Keratinocyte (primary cell): Measurements from ENCODE around the gene CACNA1C. TPM values are rescaled to one million over a fixed set of nuclear protein-coding genes. Genes with fewer than 3 reads are reported as not detected.

Experiments used
- DNase-seq: peaks from one replicate; pipeline ENCODE4 v3.0.0-alpha.2; 2011; ENCODE audit warnings: low read depth, missing footprints, low spot score
- FAIRE-seq: peaks from 2 replicates; lab custom pipeline; 2011; peaks lifted over from hg19 to GRCh38; lab: Jason Lieb, UNC
- H2AFZ ChIP-seq: 2 replicates; pipeline ENCODE4 v1.6.0; 2012; ENCODE audit warnings: low read length, control low read depth, inconsistent platforms; ENCODE audit not compliant: control insufficient read depth
- H3K27ac ChIP-seq: 2 replicates; pipeline ENCODE4 v1.5.1; 2011; ENCODE audit warnings: low read length; ENCODE audit not compliant: control insufficient read depth, insufficient read depth
- H3K27me3 ChIP-seq: 3 replicates; pipeline ENCODE4 v1.6.0; 2011; ENCODE audit warnings: low read length; ENCODE audit not compliant: control insufficient read depth, insufficient read depth; ENCODE audit errors: extremely low read depth
- H3K36me3 ChIP-seq, 2 experiments: 2 replicates in 1 of 2; 3 replicates in 1 of 2; pipeline ENCODE4 v1.5.1; 2011; ENCODE audit warnings: low read length in 2 of 2, mild to moderate bottlenecking in 1 of 2; ENCODE audit not compliant: control insufficient read depth in 2 of 2, insufficient read depth in 2 of 2; ENCODE audit errors: extremely low read depth in 1 of 2
- H3K4me1 ChIP-seq: 3 replicates; pipeline ENCODE4 v1.5.1; 2011; ENCODE audit warnings: low read length; ENCODE audit not compliant: control insufficient read depth, insufficient read depth; ENCODE audit errors: extremely low read depth
- H3K4me2 ChIP-seq: 3 replicates; pipeline ENCODE4 v1.6.0; 2011; ENCODE audit warnings: low read depth, low read length; ENCODE audit not compliant: control insufficient read depth, insufficient read depth; ENCODE audit errors: extremely low read depth
- H3K4me3 ChIP-seq, 3 experiments: fragments of 200-600 bp in 1 of 3; sonication (generic) in 1 of 3; 2 replicates in 2 of 3; 3 replicates in 1 of 3; pipeline ENCODE4 v1.5.1; 2011 to 2016; ENCODE audit warnings: low read length in 3 of 3, mild to moderate bottlenecking in 3 of 3, control low read depth in 2 of 3, inconsistent platforms in 1 of 3, low read depth in 1 of 3, mixed read lengths in 1 of 3, mixed run types in 1 of 3, moderate library complexity in 1 of 3; ENCODE audit not compliant: control insufficient read depth in 2 of 3, insufficient read depth in 2 of 3; ENCODE audit errors: extremely low read depth in 1 of 3
- H3K79me2 ChIP-seq: 2 replicates; pipeline ENCODE4 v1.6.0; 2012; ENCODE audit warnings: low read length; ENCODE audit not compliant: control insufficient read depth, insufficient read depth
- H3K9ac ChIP-seq: 3 replicates; pipeline ENCODE4 v1.6.0; 2011; ENCODE audit warnings: low read length; ENCODE audit not compliant: control insufficient read depth, insufficient read depth; ENCODE audit errors: extremely low read depth
- H3K9me1 ChIP-seq: 3 replicates; pipeline ENCODE4 v1.6.0; 2011; ENCODE audit warnings: low read length; ENCODE audit not compliant: control insufficient read depth, insufficient read depth; ENCODE audit errors: extremely low read depth
- H3K9me3 ChIP-seq: 2 replicates; pipeline ENCODE4 v1.5.1; 2012; ENCODE audit warnings: low read depth, low read length; ENCODE audit not compliant: control insufficient read depth
- H4K20me1 ChIP-seq: 3 replicates; pipeline ENCODE4 v1.6.0; 2011; ENCODE audit warnings: low read length; ENCODE audit not compliant: control insufficient read depth, insufficient read depth; ENCODE audit errors: extremely low read depth
- EZH2 ChIP-seq: IDR thresholded peaks from one replicate; pipeline ENCODE4 v1.6.1; 2012; ENCODE audit warnings: inconsistent platforms, mild to moderate bottlenecking, low read length, moderate library complexity
- dilution Hi-C: fragments of 300-500 bp; cut with MboI; formaldehyde crosslinking; loops from one replicate; pipeline ENCODE4 v1.7.0; 2020; ENCODE audit warnings: low sequenced_read_pairs; ENCODE audit not compliant: extremely low pct_ligation_motif_present
- polyA plus RNA-seq, 5 experiments: library from polyadenylated mRNA; depleted of rRNA in 3 of 5; stranded (reverse) in 3 of 5; stranded (forward) in 1 of 5; unstranded in 1 of 5; fragments of >200 nt; gene quantifications; 1 replicate in 1 of 5; 2 replicates in 3 of 5; 3 replicates in 1 of 5; pipeline versions ENCODE4 v1.2.1 to v1.2.3, GENCODE V29; 2011 to 2012; ENCODE audit warnings: missing spikeins in 2 of 5, low read depth in 1 of 5, low replicate concordance in 1 of 5
- TF ChIP-seq, protein P1 (sequence below), 3 experiments: IDR thresholded peaks in 1 of 3; conservative IDR thresholded peaks in 1 of 3; optimal IDR thresholded peaks in 1 of 3; 2 replicates in 2 of 3; 3 replicates in 1 of 3; pipeline versions ENCODE3 to v1.5.1; 2011; ENCODE audit warnings: low read length in 3 of 3, mild to moderate bottlenecking in 3 of 3, moderate library complexity in 2 of 3, control low read depth in 1 of 3, inconsistent platforms in 1 of 3; ENCODE audit not compliant: insufficient read depth in 2 of 3; ENCODE audit errors: extremely low read depth in 1 of 3

CACNA1C gene
- polyA plus RNA-seq, 1 donor (not counting 4 experiments of a cell fraction or from before 2014, with no cell fraction given), result not detected

DNA sequence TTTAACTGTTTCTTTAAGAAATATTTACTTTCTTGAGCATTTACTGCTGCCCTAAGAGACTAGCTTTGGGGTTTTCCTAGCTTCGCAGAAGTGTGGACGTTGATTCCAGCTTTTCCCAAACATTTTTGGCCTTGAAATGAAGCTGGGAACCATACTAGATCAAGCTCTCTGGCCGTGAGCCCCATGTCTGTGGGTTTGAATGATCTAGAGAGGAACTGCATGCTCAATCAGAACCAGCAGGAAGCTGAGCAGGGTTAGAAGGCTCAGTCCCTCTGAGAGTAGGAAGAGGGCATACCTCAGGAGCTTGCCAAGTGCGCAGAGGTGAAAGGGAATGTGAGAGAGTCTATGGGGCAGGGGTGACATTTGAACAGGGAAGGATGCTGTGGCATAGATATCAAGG, 292.1 kb downstream of the CACNA1C start:
- Histone ChIP-seq H3K79me2 (no peaks in the 10 kb centered on the region), H3K4me2 (no peak overlapping the region), H3K9ac (no peak overlapping the region), H3K27ac (no peak overlapping the region), H3K9me3 (no peaks in the 10 kb centered on the region), H3K27me3 (no peaks in the 10 kb centered on the region), H3K4me3 (no peak overlapping the region), H2AFZ (no peak overlapping the region), H3K9me1 (no peaks in the 10 kb centered on the region), H3K4me1 (no peaks in the 10 kb centered on the region), H3K36me3 (no peaks in the 10 kb centered on the region), H4K20me1 (no peaks in the 10 kb centered on the region)
- no peak for TF ChIP-seq EZH2
- TF ChIP-seq, protein P1, sequence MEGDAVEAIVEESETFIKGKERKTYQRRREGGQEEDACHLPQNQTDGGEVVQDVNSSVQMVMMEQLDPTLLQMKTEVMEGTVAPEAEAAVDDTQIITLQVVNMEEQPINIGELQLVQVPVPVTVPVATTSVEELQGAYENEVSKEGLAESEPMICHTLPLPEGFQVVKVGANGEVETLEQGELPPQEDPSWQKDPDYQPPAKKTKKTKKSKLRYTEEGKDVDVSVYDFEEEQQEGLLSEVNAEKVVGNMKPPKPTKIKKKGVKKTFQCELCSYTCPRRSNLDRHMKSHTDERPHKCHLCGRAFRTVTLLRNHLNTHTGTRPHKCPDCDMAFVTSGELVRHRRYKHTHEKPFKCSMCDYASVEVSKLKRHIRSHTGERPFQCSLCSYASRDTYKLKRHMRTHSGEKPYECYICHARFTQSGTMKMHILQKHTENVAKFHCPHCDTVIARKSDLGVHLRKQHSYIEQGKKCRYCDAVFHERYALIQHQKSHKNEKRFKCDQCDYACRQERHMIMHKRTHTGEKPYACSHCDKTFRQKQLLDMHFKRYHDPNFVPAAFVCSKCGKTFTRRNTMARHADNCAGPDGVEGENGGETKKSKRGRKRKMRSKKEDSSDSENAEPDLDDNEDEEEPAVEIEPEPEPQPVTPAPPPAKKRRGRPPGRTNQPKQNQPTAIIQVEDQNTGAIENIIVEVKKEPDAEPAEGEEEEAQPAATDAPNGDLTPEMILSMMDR (optimal IDR thresholded peaks at IDR 0.05 in 1 of 3, IDR thresholded peaks at IDR 0.05 in 1 of 3, conservative IDR thresholded peaks at IDR 0.05 in 1 of 3; ENCODE audit: extremely low read depth in 1 of 3, insufficient read depth in 2 of 3, low read length in 3 of 3), result no peak
- dilution Hi-C loops, result no loop called here
- DNase-seq (no peak), FAIRE-seq (no peak)

DNA sequence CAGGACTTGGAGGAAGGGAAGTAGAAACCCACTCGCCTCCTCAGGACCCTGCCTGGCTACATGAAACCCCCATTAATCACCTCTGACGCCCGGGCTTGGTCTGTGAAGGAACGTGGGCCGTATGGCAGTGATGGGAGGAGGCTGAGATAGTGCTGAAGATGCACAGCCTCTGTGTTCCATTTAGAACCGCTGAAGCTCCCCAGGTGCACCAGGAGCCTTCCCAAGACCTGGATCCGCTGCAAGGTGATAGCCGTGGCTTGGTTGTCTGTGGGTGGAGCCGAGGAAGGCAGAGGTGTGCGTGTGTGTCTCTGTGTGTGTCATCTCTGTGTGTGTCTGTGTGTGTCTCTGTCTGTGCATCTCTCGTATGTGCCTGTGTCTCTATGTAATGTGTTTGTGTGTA, 293.1 kb downstream of the CACNA1C start:
- Histone ChIP-seq H3K9me3 (no peaks in the 10 kb centered on the region), H3K79me2 (no peaks in the 10 kb centered on the region), H3K4me3 (no peak overlapping the region), H2AFZ (no peak overlapping the region), H3K27ac (no peak overlapping the region), H4K20me1 (no peaks in the 10 kb centered on the region), H3K27me3 (no peaks in the 10 kb centered on the region), H3K4me1 (no peaks in the 10 kb centered on the region), H3K9ac (no peak overlapping the region), H3K9me1 (no peaks in the 10 kb centered on the region), H3K4me2 (no peak overlapping the region), H3K36me3 (no peaks in the 10 kb centered on the region)
- no peak for DNase-seq
- FAIRE-seq, result no peak
- TF ChIP-seq EZH2, result no peak
- TF ChIP-seq, protein P1 (optimal IDR thresholded peaks at IDR 0.05 in 1 of 3, IDR thresholded peaks at IDR 0.05 in 1 of 3, conservative IDR thresholded peaks at IDR 0.05 in 1 of 3; ENCODE audit: extremely low read depth in 1 of 3, insufficient read depth in 2 of 3, low read length in 3 of 3), result no peak
- dilution Hi-C loops, result no loop called here
